Neural cell (in vitro differentiated cells): ENCODE data around the gene GINS3.

ENCODE experiments used
- CTCF ChIP-seq: fragments of 450-650 bp; IDR thresholded peaks from 2 replicates; pipeline ENCODE4 v1.5.1; 2014; ENCODE audit warnings: antibody characterized with exemption, mild to moderate bottlenecking, moderate library complexity; ENCODE audit not compliant: poor library complexity, severe bottlenecking
- EP300 ChIP-seq: fragments of 450-650 bp; conservative IDR thresholded peaks from 2 replicates; pipeline ENCODE4 v1.6.1; 2014; ENCODE audit warnings: antibody characterized with exemption, mild to moderate bottlenecking, moderate library complexity; ENCODE audit not compliant: poor library complexity, severe bottlenecking
- EZH2 ChIP-seq: fragments of 200-600, 300-800 bp; shearing (Covaris generic), sonication (generic); IDR thresholded peaks from 2 replicates; pipeline ENCODE4 v1.6.1; 2014; ENCODE audit warnings: antibody characterized with exemption, low read length, borderline replicate concordance, mild to moderate bottlenecking; ENCODE audit not compliant: insufficient read depth, poor library complexity, severe bottlenecking
- MXI1 ChIP-seq: fragments of 450-650 bp; conservative IDR thresholded peaks from 2 replicates; pipeline ENCODE4 v1.6.1; 2014; ENCODE audit warnings: antibody characterized with exemption, mild to moderate bottlenecking; ENCODE audit not compliant: poor library complexity, severe bottlenecking
- POLR2AphosphoS5 ChIP-seq: IDR thresholded peaks from 2 replicates; pipeline ENCODE4 v1.6.1; 2012
- RAD21 ChIP-seq: fragments of 450-650 bp; conservative IDR thresholded peaks from 2 replicates; pipeline ENCODE4 v1.6.1; 2014; ENCODE audit warnings: antibody characterized with exemption, mild to moderate bottlenecking, moderate library complexity
- SMC3 ChIP-seq: fragments of 450-650 bp; conservative IDR thresholded peaks from 2 replicates; pipeline ENCODE4 v1.6.1; 2014; ENCODE audit warnings: antibody characterized with exemption, mild to moderate bottlenecking, moderate library complexity; ENCODE audit not compliant: poor library complexity
- TAF1 ChIP-seq: IDR thresholded peaks from 2 replicates; pipeline ENCODE4 v1.6.1; 2012; ENCODE audit warnings: low read depth
- TF ChIP-seq, protein P1 (sequence below): IDR thresholded peaks from 2 replicates; pipeline ENCODE4 v1.6.1; 2012; ENCODE audit warnings: borderline replicate concordance

DNA sequence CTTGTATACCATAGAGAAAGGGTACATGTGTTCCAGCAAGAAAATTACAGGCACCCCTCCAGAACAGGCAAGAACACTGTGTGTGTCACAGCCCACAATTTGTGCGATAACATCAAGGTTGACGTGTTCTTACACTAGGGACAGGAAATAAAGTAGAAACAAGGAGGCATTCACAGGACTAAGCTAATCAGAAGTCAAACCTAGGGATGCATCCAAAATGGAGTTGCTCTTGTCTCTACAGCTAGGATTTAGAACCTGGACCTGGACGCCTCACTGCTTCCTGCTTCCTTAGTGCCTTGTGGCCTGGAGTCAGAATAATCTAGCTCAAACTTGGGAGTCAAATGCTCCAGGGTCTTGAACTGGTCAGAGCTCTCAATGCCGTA lies 41.3 kb downstream of the GINS3 start:
- TF ChIP-seq CTCF (no peak), EZH2 (no peak), MXI1 (no peak), RAD21 (no peak), EP300 (no peak), POLR2AphosphoS5 (no peak), TAF1 (no peak), SMC3 (no peak)
- TF ChIP-seq, protein P1, sequence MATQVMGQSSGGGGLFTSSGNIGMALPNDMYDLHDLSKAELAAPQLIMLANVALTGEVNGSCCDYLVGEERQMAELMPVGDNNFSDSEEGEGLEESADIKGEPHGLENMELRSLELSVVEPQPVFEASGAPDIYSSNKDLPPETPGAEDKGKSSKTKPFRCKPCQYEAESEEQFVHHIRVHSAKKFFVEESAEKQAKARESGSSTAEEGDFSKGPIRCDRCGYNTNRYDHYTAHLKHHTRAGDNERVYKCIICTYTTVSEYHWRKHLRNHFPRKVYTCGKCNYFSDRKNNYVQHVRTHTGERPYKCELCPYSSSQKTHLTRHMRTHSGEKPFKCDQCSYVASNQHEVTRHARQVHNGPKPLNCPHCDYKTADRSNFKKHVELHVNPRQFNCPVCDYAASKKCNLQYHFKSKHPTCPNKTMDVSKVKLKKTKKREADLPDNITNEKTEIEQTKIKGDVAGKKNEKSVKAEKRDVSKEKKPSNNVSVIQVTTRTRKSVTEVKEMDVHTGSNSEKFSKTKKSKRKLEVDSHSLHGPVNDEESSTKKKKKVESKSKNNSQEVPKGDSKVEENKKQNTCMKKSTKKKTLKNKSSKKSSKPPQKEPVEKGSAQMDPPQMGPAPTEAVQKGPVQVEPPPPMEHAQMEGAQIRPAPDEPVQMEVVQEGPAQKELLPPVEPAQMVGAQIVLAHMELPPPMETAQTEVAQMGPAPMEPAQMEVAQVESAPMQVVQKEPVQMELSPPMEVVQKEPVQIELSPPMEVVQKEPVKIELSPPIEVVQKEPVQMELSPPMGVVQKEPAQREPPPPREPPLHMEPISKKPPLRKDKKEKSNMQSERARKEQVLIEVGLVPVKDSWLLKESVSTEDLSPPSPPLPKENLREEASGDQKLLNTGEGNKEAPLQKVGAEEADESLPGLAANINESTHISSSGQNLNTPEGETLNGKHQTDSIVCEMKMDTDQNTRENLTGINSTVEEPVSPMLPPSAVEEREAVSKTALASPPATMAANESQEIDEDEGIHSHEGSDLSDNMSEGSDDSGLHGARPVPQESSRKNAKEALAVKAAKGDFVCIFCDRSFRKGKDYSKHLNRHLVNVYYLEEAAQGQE: no peak
